ENCODE results near the gene DEFB127.
"Not testable (repeated sequence)": the region's sequence is repeated elsewhere in the genome, so short reads cannot be mapped to it uniquely, and the experiment has no call there.

GRCh38 chr20:129786-130323, 27.4 kb upstream of the DEFB127 start:
- TF ChIP-seq FOS (IDR thresholded peaks at IDR 0.05; ENCODE audit: low read depth, low read length); CTCF (conservative IDR thresholded peaks at IDR 0.05; ENCODE audit: low read depth, low read length); POLR2A (IDR thresholded peaks at IDR 0.05; ENCODE audit: low read depth, low read length); SMC3 (IDR thresholded peaks at IDR 0.05; ENCODE audit: low read depth, low read length); BHLHE40 (IDR thresholded peaks at IDR 0.05; ENCODE audit: low read depth, low read length); CHD1 (IDR thresholded peaks at IDR 0.05; ENCODE audit: low read depth, low read length); RCOR1 (IDR thresholded peaks at IDR 0.05; ENCODE audit: insufficient replicate concordance, low read length); CEBPB (IDR thresholded peaks at IDR 0.05; ENCODE audit: low read depth, low read length); RAD21 (IDR thresholded peaks at IDR 0.05; ENCODE audit: low read length); MXI1 (IDR thresholded peaks at IDR 0.05; ENCODE audit: borderline replicate concordance, low read depth, low read length); USF2 (IDR thresholded peaks at IDR 0.05; ENCODE audit: low read depth, low read length); RFX5 (IDR thresholded peaks at IDR 0.05; ENCODE audit: low read depth, low read length): not testable (repeated sequence)
